Measurements from ENCODE around the gene RPL41.

The RPL41 gene

GRCh38 chr12:56117778-56118687, 1.6 kb downstream of the RPL41 start, which contains the start of gene ZC3H10:
TSS of gene ZC3H10 (plus strand) at chr12:56118266. CDS start at chr12:56120563, 2,297 bp downstream.
- H2AFZ ChIP-seq (ENCODE audit: low read length, unreplicated experiment), result no peak within 1 kb of the TSS
- H3K4me1 ChIP-seq (ENCODE audit: control insufficient read depth, insufficient read depth, low read length, unreplicated experiment), result peaks cover 21% of the 10 kb centered on the region
- peaks cover 11% of the 10 kb centered on the region; the same call in 1 of the 2 replicates for H3K36me3 ChIP-seq (ENCODE audit: insufficient read depth, low read length)

DNA sequence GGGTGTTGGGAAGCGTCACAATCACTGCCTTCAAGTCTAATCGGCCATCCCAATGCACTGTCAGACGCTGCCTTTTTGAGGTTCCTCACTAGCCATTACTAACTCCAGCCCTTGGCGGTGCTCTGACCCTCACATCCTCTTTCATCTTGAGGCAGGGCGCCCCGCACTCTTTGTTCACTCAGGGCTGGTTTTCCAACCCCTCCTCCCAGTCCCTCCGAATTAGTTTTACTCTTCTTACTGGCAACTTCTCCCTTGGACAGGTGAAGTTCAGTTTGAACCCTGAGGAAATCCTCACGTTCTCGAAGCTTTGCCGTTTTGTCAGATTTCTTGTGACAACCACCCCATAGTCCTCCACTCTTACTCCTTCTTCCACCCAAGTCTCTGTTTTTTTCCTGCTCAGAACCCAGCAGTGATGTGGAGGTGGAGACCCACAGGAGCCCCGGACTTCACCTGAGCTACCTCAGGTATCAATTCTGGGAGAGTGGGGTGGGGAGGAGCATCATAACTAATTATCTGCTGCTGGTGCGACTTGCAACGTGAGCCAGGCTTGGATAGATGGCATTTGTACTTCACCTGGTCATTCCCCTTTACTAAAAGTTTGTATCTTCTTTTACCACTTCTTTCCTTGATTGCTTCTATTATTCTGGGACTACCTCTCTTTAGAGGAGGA, 2.4 kb downstream of the RPL41 start:
- Histone ChIP-seq H3K27ac (ENCODE audit: low read depth, low read length) (peak overlapping the region; percentile 72), H3K36me3 (ENCODE audit: insufficient read depth, low read length) (peaks cover 5% of the 10 kb centered on the region; the same call in 1 of the 2 replicates), H2AFZ (ENCODE audit: low read length, unreplicated experiment) (no peak overlapping the region), H3K4me3 (ENCODE audit: low read depth, low read length) (peak overlapping the region; percentile 93), H3K79me2 (ENCODE audit: control insufficient read depth, insufficient read depth, low read length, unreplicated experiment) (peaks cover 14% of the 10 kb centered on the region), H3K27me3 (ENCODE audit: insufficient read depth, low read length) (no peaks in the 10 kb centered on the region), H3K4me1 (ENCODE audit: control insufficient read depth, insufficient read depth, low read length, unreplicated experiment) (peaks cover 21% of the 10 kb centered on the region)

More at GRCh38 chr12:56117778-56118687, 1.6 kb downstream of the RPL41 start, which contains the start of gene ZC3H10:
- no peaks in the 10 kb centered on the region for H3K27me3 ChIP-seq (ENCODE audit: insufficient read depth, low read length)
- H3K4me3 ChIP-seq (ENCODE audit: low read depth, low read length), result peak within 1 kb of the TSS; percentile 93
- H3K27ac ChIP-seq (ENCODE audit: low read depth, low read length), result peak within 1 kb of the TSS; percentile 94
- H3K79me2 ChIP-seq (ENCODE audit: control insufficient read depth, insufficient read depth, low read length, unreplicated experiment), result peaks cover 14% of the 10 kb centered on the region

DNA sequence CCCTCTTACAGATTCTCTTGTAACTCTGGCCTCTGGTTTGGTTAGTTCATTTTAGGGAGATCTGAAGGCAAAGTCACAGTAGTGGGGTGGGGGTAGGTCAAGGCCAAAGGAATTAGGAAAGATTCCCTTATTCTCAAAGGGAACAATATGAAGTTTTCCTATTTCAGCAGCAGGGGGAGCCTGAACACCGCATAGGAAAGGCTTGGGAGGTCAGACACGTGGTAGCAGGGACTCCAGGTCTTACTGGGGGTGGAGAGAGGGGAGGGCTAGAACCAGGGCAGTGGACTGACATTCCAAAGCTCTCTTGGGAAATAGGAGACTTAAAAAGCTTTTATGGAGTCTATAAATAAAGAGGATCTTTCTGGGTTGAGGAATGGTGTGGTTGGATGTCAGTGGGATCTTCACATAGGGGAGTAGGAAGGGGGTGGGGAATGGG, 2.9 kb downstream of the RPL41 start:
- Histone ChIP-seq H3K79me2 (ENCODE audit: control insufficient read depth, insufficient read depth, low read length, unreplicated experiment) (peaks cover 14% of the 10 kb centered on the region), H2AFZ (ENCODE audit: low read length, unreplicated experiment) (no peak overlapping the region), H3K27ac (ENCODE audit: low read depth, low read length) (peak overlapping the region; percentile 72; the same call in 1 of the 2 replicates), H3K4me3 (ENCODE audit: low read depth, low read length) (peak overlapping the region; percentile 93), H3K36me3 (ENCODE audit: insufficient read depth, low read length) (peaks cover 5% of the 10 kb centered on the region; the same call in 1 of the 2 replicates), H3K27me3 (ENCODE audit: insufficient read depth, low read length) (no peaks in the 10 kb centered on the region), H3K4me1 (ENCODE audit: control insufficient read depth, insufficient read depth, low read length, unreplicated experiment) (peaks cover 21% of the 10 kb centered on the region)

GRCh38 chr12:56120158-56120846, 3.9 kb downstream of the RPL41 start:
- Histone ChIP-seq H3K79me2 (ENCODE audit: control insufficient read depth, insufficient read depth, low read length, unreplicated experiment) (peaks cover 14% of the 10 kb centered on the region), H3K36me3 (ENCODE audit: insufficient read depth, low read length) (peaks cover 5% of the 10 kb centered on the region; the same call in 1 of the 2 replicates), H3K4me3 (ENCODE audit: low read depth, low read length) (0 out of 2 replicates have a peak overlapping the region, but pooled peaks have one; percentile 2), H2AFZ (ENCODE audit: low read length, unreplicated experiment) (no peak overlapping the region), H3K27ac (ENCODE audit: low read depth, low read length) (no peak overlapping the region), H3K27me3 (ENCODE audit: insufficient read depth, low read length) (no peaks in the 10 kb centered on the region), H3K4me1 (ENCODE audit: control insufficient read depth, insufficient read depth, low read length, unreplicated experiment) (peaks cover 17% of the 10 kb centered on the region)

GRCh38 chr12:56121204-56121870, 4.9 kb downstream of the RPL41 start:
- Histone ChIP-seq H3K36me3 (ENCODE audit: insufficient read depth, low read length) (peaks cover 5% of the 10 kb centered on the region; the same call in 1 of the 2 replicates), H3K79me2 (ENCODE audit: control insufficient read depth, insufficient read depth, low read length, unreplicated experiment) (peaks cover 14% of the 10 kb centered on the region), H2AFZ (ENCODE audit: low read length, unreplicated experiment) (no peak overlapping the region), H3K4me1 (ENCODE audit: control insufficient read depth, insufficient read depth, low read length, unreplicated experiment) (peaks cover 20% of the 10 kb centered on the region), H3K4me3 (ENCODE audit: low read depth, low read length) (no peak overlapping the region), H3K27ac (ENCODE audit: low read depth, low read length) (no peak overlapping the region), H3K27me3 (ENCODE audit: insufficient read depth, low read length) (no peaks in the 10 kb centered on the region)

- peaks cover 31% of the 10 kb centered on the region for H3K4me1 ChIP-seq (ENCODE audit: control insufficient read depth, insufficient read depth, low read length, unreplicated experiment)
- no peak overlapping the region for H2AFZ ChIP-seq (ENCODE audit: low read length, unreplicated experiment)
- peaks cover 5% of the 10 kb centered on the region for H3K79me2 ChIP-seq (ENCODE audit: control insufficient read depth, insufficient read depth, low read length, unreplicated experiment)
- no peaks in the 10 kb centered on the region for H3K27me3 ChIP-seq (ENCODE audit: insufficient read depth, low read length)
- no peaks in the 10 kb centered on the region for H3K36me3 ChIP-seq (ENCODE audit: insufficient read depth, low read length)
- no peak overlapping the region for H3K27ac ChIP-seq (ENCODE audit: low read depth, low read length)
- H3K4me3 ChIP-seq (ENCODE audit: low read depth, low read length), result no peak overlapping the region
Observed at GRCh38 chr12:56122637-56123036, 6.2 kb downstream of the RPL41 start.

DNA sequence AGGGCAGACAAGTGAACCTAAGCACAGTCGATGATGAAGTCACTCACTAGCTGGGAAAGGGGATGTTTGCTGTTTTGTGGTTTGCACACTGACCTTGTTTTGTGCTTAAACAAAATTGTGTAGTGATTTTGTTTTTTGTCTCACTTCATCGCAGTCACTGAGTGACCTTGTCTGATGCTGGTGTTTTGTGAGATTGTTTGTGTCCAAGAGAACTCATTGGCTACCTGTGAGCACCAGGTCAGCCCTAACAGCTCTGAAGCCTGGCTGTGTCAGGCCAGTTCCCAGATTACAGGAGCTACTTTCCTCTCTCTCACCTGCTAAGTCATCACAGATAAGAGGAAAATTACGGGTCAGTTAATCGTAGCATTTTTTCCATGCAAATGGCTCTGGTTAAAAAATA, 7.7 kb downstream of the RPL41 start:
- Histone ChIP-seq H3K4me1 (ENCODE audit: control insufficient read depth, insufficient read depth, low read length, unreplicated experiment) (peaks cover 27% of the 10 kb centered on the region), H3K79me2 (ENCODE audit: control insufficient read depth, insufficient read depth, low read length, unreplicated experiment) (peaks cover 7% of the 10 kb centered on the region), H3K4me3 (ENCODE audit: low read depth, low read length) (no peak overlapping the region), H3K36me3 (ENCODE audit: insufficient read depth, low read length) (no peaks in the 10 kb centered on the region), H3K27ac (ENCODE audit: low read depth, low read length) (no peak overlapping the region), H3K27me3 (ENCODE audit: insufficient read depth, low read length) (no peaks in the 10 kb centered on the region), H2AFZ (ENCODE audit: low read length, unreplicated experiment) (no peak overlapping the region)

DNA sequence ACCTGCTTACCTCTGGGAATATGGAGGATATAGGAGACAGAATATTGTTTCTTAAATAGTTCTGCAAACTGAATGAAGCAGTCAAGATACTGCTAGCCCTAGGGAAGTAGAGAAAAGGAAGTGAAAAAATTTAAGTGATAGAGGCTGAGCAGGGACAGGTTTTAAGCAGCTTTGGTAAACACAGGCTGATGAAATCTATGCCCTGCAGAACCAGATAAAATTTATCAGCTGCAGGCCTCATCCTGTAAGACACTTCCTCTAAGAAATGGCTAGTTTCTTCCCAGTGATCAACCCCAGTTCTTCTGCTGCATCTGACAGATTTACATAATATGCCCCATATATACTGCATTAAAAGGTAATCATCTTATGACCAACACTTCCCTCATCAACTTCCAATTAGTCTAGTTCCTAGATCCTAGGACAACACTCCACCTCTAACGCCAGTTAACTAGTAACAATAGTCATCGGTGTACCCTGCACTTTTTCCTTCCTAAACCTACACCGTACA, 10.4 kb downstream of the RPL41 start:
- H3K4me1 ChIP-seq (ENCODE audit: control insufficient read depth, insufficient read depth, low read length, unreplicated experiment), result peaks cover 16% of the 10 kb centered on the region

GRCh38 chr12:56127485-56127887, 11.1 kb downstream of the RPL41 start:
- peak overlapping the region; percentile 43 for H3K27ac ChIP-seq (ENCODE audit: low read depth, low read length)
- peaks cover 14% of the 10 kb centered on the region; the same call in 1 of the 2 replicates for H3K36me3 ChIP-seq (ENCODE audit: insufficient read depth, low read length)
- peak overlapping the region; percentile 19 for H2AFZ ChIP-seq (ENCODE audit: low read length, unreplicated experiment)
- peaks cover 6% of the 10 kb centered on the region for H3K79me2 ChIP-seq (ENCODE audit: control insufficient read depth, insufficient read depth, low read length, unreplicated experiment)
- no peaks in the 10 kb centered on the region for H3K27me3 ChIP-seq (ENCODE audit: insufficient read depth, low read length)
- H3K4me1 ChIP-seq (ENCODE audit: control insufficient read depth, insufficient read depth, low read length, unreplicated experiment), result peaks cover 16% of the 10 kb centered on the region
- peak overlapping the region; percentile 86 for H3K4me3 ChIP-seq (ENCODE audit: low read depth, low read length)

More for the DNA sequence above, 10.4 kb downstream of the RPL41 start:
- Histone ChIP-seq H3K27me3 (ENCODE audit: insufficient read depth, low read length) (no peaks in the 10 kb centered on the region), H3K27ac (ENCODE audit: low read depth, low read length) (peak overlapping the region; percentile 43), H3K36me3 (ENCODE audit: insufficient read depth, low read length) (peaks cover 10% of the 10 kb centered on the region; the same call in 1 of the 2 replicates), H3K79me2 (ENCODE audit: control insufficient read depth, insufficient read depth, low read length, unreplicated experiment) (peaks cover 6% of the 10 kb centered on the region), H2AFZ (ENCODE audit: low read length, unreplicated experiment) (no peak overlapping the region), H3K4me3 (ENCODE audit: low read depth, low read length) (peak overlapping the region; percentile 86)
